Measurements from ENCODE around the gene IL25.

Gene IL25

DNA sequence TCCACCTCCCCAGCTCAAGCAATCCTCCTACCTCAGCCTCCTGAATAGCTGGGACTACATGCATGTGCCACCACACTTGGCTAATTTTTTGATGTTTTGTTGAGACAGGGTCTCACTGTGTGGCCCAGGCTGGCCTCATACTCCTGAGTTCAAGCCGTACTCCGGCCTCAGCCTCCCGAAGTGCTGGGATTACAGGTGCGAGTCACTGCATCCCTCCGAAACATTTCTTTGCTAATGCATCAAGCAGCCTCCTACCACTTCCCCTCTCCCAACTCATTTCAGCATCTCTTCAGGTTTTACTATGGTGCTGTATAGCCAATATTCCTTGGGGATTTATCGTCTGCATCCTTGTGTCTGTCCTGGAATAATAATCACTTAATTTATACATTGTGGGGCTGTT, 17.6 kb upstream of the IL25 start:
- DNase-seq: no peak

DNA sequence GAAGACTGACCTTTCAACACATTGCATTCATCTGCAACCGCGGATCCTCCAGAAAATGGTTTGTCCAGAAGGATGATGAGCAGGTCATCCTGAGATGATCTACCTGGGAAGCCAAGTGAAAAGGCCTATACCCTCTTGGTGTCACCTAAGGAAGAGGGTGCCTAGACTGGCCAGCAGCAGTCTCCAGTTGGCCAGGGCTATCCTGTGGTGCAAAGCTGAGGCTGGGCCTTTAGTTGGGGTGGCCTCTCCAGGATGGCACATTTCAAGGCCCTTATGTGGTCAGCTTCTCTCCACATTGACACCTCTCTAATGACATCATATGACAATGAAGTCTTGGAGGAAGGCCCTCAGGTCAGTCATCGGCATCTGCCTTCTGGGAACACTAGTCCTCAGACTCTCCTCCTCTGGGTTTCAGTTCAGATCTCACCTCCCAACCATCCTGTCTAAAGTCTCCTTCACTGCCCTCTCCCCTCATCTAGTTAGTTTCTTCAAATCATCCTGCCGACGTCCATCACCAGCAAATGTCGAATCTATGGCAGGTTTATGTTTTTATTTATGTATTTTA, 16.7 kb upstream of the IL25 start:
- DNase-seq: no peak

GRCh38 chr14:23356662-23357061, 15.9 kb upstream of the IL25 start:
- DNase-seq: no peak

DNA sequence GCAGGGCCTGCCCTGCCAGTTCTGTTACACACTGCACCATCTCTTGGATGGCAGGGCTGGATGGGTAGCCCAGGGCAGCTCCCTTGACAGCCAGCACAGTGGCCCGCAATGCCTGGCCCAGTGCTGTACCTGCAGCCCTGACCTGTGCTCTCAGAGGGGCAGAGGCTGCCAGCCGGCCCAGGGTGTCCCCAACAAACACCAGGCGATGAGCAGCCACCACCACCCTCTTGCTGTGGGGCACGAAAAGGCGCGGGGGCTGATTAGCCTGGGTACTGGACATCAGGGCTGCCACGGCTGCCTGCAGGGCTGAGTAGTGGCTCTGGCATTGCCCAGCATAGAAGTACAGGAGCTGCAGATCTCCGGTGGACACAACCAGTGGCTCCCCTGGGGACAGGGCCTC, 15.3 kb upstream of the IL25 start:
- no peak for DNase-seq

- DNase-seq: no peak
Observed at GRCh38 chr14:23358042-23358441, 14.6 kb upstream of the IL25 start.

- DNase-seq: no peak
Observed at GRCh38 chr14:23358553-23359166, 13.9 kb upstream of the IL25 start.

GRCh38 chr14:23359167-23359626, 13.4 kb upstream of the IL25 start:
- no peak for DNase-seq

DNA sequence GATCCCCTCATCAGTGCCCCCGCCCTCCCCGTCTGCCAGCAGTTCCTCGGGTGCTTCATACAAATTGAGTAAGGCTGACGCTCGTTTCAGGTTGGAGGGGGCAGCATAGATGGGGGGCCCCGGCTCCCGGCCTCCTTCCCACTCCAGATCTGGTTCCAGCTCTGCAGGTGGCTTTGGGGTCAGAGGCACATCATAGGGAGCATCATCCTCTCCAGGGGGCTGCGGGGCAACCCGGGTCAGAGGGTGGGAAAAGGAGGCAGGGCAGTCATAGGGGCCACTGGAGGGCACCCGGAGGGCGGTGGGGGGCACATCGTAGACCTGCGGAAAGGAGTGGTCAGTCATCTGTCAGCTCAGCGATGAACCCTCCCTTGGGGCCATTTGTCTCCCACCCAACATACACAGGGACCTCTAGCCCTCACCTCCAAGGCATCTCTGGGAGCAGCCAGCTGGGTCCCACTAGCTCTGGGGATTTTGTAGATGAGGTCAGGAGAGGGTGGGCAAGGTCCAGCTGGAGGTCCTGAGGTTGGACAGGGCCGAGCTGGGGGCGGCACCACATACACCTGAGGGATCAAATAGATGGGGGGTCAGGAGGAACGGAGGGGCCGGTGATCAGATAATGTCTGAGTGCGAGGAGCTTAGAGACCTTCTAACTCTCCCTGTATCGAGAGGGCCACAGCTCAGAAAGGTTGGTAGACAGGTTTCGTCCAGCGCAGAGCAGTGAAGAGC, 12.7 kb upstream of the IL25 start:
- DNase-seq: no peak

DNA sequence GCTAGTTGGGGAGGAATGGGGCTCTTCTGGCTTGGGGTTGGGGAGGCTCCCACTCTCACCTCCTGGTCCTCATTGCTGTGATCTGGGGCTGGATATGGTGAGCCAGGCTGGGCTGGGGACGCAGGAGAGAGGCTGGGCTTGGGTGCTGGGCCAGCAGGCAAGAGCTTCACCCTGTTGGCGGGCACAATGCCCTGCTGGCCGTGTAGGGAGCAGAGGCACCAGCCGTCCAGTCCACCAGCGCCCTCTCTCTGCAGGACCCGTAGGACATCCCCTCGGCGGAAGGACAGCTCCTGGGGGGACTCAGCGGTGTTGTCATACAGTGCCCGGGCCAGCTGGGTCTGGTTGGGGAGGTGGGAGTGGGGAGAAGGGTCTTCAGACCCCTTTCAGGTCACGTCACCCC, 12.1 kb upstream of the IL25 start:
- peak; percentile 83 for DNase-seq

DNA sequence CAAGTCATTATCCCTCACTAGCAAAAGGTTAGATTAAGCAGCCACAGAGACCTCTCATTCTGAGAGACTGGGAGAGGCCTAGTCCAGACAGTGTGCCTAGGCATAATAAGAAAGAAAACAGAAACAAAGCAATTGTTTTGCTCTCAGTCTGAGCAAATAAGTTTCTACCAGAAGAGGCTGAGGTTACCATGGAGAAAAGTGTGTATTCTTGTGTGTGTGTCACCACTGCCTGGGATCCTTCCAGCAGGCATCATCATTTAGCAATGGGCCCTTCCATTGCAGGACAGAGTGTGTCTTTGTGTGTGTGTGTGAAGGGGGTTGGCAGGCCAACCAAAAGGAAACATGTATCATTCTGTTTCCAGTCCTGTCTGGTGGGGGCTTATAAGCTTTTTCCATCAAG, 11.3 kb upstream of the IL25 start:
- no peak for DNase-seq

DNA sequence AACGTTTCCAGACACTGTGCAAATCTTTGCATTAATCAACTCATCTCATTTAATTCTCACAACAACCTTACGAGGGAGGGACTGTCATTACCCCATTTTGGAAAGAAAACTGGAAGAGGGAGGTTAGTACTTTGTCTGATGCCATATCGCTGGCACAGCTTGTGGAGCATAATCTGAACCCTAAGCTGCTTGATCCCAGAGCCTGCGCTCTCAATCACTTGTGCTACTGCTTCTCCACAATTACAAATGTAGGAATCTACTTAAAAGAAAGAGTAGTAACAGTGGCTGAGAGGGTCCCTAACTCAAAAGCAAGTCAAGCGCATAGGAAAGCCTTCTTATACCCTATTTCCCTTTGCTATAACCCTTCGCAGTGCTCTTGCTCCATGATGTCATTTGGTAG, 10.8 kb upstream of the IL25 start:
- no peak for DNase-seq

GRCh38 chr14:23362200-23362599, 10.4 kb upstream of the IL25 start:
- no peak for DNase-seq

DNA sequence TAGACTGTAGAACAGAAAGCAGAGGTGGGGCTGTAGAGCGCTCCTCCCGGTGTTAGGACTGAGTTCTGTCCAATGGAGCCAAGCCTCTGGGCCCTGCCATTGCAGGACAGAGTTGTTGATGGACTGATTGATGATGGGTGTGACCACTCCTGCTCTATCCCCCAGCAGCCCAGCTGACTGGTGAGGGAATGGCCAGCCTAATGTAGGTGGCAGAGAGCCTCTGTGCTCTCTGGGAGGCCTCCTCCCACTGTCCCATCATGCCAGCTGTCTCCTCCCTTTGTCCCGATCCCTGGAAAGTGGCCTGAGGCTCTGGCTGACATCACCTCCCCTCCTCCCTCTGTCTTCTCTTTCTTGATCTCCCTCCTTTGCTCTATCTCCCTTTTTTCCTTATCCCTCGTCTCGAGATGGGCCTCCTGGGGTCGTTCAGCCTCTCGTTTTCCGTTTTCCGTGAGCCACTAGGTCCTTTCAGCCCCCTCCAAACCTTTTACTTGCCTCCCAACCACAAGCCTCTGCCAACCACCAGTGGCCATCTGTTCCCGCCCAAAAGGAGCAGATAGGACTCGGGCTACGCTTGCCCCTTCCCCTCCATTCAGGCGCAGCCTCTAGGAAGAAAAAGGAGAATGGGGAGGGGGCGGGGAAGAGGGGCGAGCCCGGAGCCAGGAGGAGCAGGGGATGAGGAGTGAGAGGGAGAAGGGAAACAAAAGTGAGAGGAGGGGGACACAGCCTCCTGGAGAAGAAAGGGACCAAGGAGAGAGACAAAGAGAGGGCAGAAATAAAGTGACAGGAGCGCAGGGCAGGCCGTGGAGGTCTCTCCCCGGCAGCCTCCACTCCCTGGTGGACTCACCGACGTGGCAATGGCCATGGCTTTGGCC, 8.2 kb upstream of the IL25 start:
- no peak for DNase-seq

DNA sequence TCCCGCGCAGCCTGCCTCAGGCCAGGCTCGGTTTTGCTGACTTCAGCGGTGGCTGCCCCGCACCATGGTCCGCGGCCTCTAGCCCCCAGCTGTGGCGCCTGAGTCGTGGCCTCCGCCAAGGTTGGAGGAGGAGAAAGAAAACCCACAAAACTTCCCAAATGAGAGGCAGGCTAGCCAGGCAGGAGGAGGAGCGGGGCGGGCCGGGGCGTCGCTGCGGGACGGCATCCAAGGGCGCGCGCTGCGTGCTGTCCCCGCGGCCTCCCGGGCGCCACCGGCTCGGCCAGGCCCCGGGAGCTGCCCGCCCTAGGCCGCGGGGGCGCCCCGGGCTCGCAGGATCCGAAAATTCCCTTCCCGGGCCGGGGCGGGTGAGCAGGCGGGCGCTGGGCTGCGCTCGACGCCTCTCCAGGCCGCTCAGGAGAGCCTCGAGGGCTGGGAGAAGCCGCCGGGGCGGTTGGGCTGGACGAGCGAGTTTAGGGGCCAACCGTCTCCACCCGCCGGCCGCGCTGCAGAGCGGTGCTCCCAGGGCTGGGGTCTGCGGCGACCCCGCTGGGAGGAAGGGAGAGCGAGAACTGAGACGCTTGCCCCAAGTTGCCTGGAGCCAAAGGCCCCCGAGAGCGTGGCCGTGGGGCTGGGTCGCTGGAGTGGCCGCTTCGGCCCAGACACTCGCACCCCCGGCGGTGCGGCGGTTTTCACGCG, 7.4 kb upstream of the IL25 start, which contains the start of gene EFS:
TSS of gene EFS (minus strand) at position 137 of the 696 bp plus-strand sequence. CDS start 147 bp downstream, outside the sequence.
- DNase-seq: no peak

DNA sequence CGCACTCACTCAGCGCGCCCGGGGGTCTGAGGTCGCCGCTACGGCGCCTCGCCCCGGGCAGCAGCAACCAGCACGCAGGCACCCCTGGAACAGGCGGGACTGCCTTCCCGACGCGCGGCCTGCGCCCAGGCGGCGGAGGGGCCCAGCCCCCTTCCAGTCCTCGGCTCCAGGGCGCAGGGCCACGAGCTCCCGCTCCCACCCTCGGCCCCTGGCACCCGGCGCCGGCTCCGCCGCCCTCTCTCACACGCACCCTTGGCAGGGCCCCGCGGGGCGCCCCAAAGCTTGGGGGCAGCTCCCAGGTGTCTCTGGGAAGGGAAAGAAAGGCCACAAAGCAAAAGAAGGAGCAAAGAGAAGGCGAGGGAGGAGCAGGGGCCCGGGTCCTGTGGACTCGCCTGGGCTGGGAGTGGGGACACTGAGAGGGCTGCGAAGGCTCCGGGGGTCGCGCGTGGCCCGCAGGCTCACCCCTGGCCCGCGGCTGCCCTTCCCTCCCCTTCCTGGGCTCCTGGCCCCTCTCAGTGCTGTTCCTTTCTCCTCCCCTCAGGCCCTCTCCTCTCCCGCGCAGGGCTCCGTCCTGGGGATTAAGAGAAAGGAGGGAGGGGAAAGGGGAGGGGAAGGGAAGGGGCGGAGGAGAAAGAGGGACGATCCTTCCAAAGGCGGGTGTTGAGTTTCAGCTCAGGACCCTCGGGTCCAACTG, 6.7 kb upstream of the IL25 start:
- DNase-seq: no peak

DNA sequence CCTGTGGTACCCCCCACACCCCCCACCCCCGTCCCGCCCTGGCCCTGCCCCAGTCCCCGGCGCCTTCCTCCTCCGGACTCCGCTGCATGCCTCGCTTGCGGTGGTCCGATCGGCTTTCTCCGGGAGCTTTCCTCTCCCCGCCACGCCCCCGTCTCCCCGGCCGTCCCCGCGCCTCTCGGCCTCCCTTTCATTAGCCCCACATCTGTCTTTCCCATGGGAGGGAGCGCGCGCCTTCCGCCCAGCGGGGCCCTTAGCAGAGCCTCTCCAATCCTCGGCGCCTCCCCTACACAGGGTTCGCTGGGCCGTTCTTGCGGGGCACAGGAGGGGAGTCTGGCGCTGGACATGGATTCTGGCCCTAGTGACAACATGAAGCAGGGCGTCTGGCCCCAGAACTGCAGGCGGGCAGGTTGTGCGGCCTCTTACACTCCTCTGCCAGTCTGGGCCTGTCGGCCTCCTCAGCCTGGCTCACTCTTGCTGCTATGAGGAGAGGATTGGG, 6.1 kb upstream of the IL25 start:
- DNase-seq: no peak

DNA sequence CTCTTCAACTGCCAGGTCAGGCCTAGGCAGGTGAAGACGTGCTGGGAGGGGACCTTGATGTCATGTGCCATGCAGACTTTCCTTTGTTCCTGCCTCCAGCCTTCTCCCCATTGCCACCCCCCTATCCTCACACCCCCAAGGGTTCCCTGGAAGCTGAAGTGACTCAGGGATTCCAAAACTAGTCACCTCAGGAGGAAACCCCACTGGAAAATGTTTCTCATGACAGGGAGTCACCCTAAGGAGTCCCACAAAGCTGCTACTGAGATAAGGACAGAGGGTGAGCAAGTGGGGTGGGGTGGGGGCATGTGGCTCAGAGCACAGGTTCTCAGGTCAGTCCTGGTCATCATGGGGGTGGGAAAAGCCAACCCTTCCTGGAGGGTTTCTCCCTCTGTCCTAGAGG, 2.4 kb upstream of the IL25 start:
- no peak for DNase-seq

GRCh38 chr14:23371865-23372264, 744 bp upstream of the IL25 start:
- DNase-seq: no peak

DNA sequence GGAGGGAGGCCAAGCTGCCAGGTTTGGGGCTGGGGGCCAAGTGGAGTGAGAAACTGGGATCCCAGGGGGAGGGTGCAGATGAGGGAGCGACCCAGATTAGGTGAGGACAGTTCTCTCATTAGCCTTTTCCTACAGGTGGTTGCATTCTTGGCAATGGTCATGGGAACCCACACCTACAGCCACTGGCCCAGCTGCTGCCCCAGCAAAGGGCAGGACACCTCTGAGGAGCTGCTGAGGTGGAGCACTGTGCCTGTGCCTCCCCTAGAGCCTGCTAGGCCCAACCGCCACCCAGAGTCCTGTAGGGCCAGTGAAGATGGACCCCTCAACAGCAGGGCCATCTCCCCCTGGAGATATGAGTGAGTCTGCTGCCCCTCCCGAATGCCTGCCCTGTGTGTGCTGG, 432 bp downstream of the IL25 start:
- no peak for DNase-seq

DNA sequence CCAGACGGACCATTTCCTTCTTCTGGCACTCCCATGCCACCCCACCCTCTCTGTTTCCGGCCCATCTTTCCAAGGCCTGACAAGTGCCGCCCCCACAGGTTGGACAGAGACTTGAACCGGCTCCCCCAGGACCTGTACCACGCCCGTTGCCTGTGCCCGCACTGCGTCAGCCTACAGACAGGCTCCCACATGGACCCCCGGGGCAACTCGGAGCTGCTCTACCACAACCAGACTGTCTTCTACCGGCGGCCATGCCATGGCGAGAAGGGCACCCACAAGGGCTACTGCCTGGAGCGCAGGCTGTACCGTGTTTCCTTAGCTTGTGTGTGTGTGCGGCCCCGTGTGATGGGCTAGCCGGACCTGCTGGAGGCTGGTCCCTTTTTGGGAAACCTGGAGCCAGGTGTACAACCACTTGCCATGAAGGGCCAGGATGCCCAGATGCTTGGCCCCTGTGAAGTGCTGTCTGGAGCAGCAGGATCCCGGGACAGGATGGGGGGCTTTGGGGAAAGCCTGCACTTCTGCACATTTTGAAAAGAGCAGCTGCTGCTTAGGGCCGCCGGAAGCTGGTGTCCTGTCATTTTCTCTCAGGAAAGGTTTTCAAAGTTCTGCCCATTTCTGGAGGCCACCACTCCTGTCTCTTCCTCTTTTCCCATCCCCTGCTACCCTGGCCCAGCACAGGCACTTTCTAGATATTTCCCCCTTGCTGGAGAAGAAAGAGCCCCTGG, 3.1 kb downstream of the IL25 start:
- DNase-seq: no peak
